Chondrocyte (in vitro differentiated cells): ENCODE results near the gene TBC1D10A. TPM values are rescaled to one million over a fixed set of nuclear protein-coding genes. Genes with fewer than 3 reads are reported as not detected.

ENCODE experiments used
- DNase-seq: peaks from one replicate; pipeline ENCODE4 v3.0.0; 2021; ENCODE audit warnings: mixed read lengths, low spot score
- H3K27ac Mint-ChIP-seq: one replicate; pipeline ENCODE4 v1.8.0; 2021; ENCODE audit warnings: mild to moderate bottlenecking, moderate library complexity, mixed read lengths; ENCODE audit not compliant: unreplicated experiment
- H3K27me3 Mint-ChIP-seq: 2 replicates; pipeline ENCODE4 v1.8.0; 2021; ENCODE audit warnings: low read depth, mixed read lengths
- H3K36me3 Mint-ChIP-seq: 2 replicates; pipeline ENCODE4 v1.8.0; 2021; ENCODE audit warnings: low read depth, mixed read lengths
- H3K4me1 Mint-ChIP-seq: 2 replicates; pipeline ENCODE4 v1.8.0; 2021; ENCODE audit warnings: low read depth, mild to moderate bottlenecking, mixed read lengths
- H3K4me3 Mint-ChIP-seq: one replicate; pipeline ENCODE4 v1.8.0; 2021; ENCODE audit warnings: mild to moderate bottlenecking, moderate library complexity, mixed read lengths; ENCODE audit not compliant: unreplicated experiment
- H3K9me3 Mint-ChIP-seq: 2 replicates; pipeline ENCODE4 v1.8.0; 2021; ENCODE audit warnings: low read depth, mixed read lengths
- total RNA-seq: library from RNA; stranded (reverse); gene quantifications from 3 replicates; pipeline ENCODE4 v1.2.1, GENCODE V29; 2021
- TF ChIP-seq, protein P1 (sequence below): fragments of 200-600 bp; sonication (generic); IDR thresholded peaks from 2 replicates; pipeline ENCODE4 v1.5.0; 2021; ENCODE audit warnings: antibody characterized with exemption, mild to moderate bottlenecking, moderate library complexity

Gene TBC1D10A
- total RNA-seq, 1 donor from 2014 or later, result 26.9 TPM

DNA sequence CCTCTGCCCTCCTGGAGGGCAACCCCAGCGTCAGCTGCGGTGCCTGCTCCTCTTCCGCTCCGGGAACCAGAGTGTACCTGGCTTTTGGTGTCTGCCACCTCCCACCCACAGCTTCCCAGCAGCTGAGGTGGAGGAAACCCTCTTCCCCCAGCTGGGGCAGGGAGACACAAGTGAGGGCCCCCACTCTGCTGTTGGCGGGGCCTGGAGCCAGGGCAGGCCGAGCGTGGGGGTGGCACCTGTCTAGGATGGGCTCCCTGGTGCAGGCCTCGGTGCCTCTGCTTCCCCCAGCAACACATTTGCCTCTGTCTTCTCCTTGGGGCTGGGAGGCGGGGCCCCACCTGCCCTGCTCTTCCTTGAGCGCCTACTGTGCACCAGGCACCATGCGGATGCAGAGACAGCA is 66.5 kb downstream of the TBC1D10A start:
- Mint-ChIP-seq H3K36me3 (no peaks in the 10 kb centered on the region), H3K4me3 (no peak overlapping the region), H3K27ac (no peak overlapping the region), H3K27me3 (no peaks in the 10 kb centered on the region), H3K4me1 (peaks cover 10% of the 10 kb centered on the region), H3K9me3 (no peaks in the 10 kb centered on the region)
- DNase-seq, result no peak
- TF ChIP-seq, protein P1, sequence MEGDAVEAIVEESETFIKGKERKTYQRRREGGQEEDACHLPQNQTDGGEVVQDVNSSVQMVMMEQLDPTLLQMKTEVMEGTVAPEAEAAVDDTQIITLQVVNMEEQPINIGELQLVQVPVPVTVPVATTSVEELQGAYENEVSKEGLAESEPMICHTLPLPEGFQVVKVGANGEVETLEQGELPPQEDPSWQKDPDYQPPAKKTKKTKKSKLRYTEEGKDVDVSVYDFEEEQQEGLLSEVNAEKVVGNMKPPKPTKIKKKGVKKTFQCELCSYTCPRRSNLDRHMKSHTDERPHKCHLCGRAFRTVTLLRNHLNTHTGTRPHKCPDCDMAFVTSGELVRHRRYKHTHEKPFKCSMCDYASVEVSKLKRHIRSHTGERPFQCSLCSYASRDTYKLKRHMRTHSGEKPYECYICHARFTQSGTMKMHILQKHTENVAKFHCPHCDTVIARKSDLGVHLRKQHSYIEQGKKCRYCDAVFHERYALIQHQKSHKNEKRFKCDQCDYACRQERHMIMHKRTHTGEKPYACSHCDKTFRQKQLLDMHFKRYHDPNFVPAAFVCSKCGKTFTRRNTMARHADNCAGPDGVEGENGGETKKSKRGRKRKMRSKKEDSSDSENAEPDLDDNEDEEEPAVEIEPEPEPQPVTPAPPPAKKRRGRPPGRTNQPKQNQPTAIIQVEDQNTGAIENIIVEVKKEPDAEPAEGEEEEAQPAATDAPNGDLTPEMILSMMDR, result no peak

DNA sequence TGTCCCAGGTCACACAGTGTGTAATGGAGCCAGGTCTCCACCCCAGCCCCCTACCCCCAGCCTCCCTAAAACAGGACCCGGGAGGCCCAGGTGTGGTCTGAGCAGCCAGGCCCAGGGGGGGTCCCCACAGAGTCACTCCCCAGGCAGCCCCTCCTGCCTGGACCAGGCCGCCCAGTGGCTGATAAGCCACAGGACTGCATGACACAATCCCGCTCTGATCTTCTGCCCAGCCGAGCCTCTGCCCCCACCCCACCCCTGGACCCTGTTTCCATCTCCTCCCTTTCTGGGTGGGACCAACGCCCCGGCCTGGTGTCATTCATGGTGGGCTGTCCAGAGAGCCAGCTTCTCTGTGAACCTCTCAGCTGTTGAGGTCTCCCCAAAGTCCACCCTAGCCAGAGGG is 72.4 kb downstream of the TBC1D10A start:
- no peak overlapping the region for H3K27ac Mint-ChIP-seq
- H3K4me1 Mint-ChIP-seq, result peaks cover 44% of the 10 kb centered on the region
- no peaks in the 10 kb centered on the region for H3K36me3 Mint-ChIP-seq
- H3K27me3 Mint-ChIP-seq, result no peaks in the 10 kb centered on the region
- TF ChIP-seq, protein P1, result no peak
- DNase-seq, result no peak
- H3K9me3 Mint-ChIP-seq, result no peaks in the 10 kb centered on the region
- H3K4me3 Mint-ChIP-seq, result no peak overlapping the region

DNA sequence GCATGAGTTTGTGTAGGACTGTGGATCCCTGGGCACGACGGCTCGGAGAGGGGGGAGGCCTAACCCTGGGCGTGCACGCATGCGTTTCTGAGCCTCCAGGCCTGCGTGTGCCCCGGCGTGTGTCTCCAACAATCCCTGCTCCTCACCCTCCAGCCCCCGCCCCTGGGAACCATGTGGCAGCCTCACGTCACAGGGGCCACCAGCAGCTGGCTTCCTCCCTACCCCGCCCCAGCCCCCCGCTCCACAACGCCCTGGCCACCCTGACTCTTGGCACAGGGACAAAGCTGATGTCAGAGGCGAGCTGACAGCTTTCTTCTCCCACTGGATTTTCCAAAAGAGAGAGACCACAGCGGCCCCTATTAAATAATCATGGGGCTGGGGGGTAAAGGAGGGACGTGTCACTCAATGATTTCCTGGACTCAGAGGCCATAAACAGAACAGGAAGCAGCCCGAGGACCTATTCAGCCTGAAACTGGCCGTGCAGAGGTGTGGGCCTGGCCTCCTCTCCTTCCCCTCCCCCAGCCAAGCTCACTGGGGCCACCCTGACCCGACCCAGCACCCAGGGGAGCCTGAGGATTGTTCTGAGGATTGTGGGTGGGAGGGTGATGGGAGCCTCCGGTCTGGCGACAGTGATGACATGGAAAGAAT is 73.4 kb downstream of the TBC1D10A start:
- DNase-seq, result no peak
- H3K27me3 Mint-ChIP-seq, result no peaks in the 10 kb centered on the region
- H3K4me1 Mint-ChIP-seq, result peaks cover 49% of the 10 kb centered on the region
- no peaks in the 10 kb centered on the region for H3K9me3 Mint-ChIP-seq
- TF ChIP-seq, protein P1, result peak; percentile 33
- peak overlapping the region; percentile 28 for H3K4me3 Mint-ChIP-seq
- H3K27ac Mint-ChIP-seq, result peak overlapping the region; percentile 91
- H3K36me3 Mint-ChIP-seq, result no peaks in the 10 kb centered on the region

DNA sequence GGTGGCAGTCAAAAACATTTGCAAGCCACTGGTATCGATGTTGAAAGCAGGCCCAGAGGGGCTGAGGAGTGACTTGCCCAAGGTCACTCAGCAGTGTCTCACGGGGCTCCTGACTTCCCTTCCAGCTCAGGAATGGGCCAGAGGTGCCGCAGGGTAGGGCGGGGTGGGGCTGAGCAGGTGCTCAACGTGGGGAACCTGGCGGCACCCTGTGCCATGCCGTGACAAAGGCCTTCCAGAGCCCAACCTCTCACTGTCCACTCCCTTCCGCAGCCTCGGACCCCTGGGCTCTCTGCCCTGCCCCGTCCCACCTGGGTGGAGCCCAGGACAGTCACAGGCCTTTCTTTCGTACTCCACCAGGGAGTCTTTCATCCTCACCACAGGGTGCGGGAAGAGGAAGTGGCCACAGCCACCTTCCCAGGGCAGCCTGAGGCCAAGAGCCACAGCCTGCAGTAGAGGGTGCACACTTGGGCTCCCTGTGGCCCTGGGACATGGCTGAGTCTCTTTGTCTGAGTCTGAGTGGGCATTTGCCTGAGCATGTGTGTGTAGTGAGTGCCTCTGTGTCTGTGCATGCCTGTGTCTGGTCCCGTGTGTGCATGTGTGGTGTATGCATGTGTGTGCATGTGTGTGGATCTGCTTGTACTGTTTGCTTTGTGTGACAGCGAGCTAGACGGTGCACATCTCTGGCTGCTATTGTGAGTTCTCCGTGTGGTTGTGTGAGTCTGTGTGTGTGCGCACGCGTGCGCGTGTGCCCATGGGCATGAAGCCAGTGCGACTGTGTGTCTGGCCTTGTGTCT is 74.1 kb downstream of the TBC1D10A start:
- peak overlapping the region; percentile 28 for H3K4me3 Mint-ChIP-seq
- peak overlapping the region; percentile 91 for H3K27ac Mint-ChIP-seq
- no peaks in the 10 kb centered on the region for H3K27me3 Mint-ChIP-seq

DNA sequence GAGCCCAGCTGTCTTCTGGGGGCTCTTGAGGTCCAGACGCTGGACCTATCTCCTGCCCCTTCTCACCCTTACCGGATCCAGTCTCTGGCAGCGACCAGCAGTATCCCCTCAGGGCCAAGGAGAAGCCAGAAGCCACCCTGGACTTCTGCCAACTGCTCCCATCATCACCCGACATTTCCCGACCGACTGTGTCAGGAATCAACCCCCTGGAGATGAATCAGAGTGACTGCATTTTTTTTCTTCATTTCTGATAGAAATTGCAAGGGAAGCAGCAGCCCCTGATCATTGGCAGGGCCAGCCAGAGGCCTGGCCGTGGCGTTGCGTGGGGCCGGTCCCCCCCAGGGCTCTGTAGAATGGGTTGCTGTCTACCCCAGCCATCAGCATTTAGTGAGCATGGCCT is 75.0 kb downstream of the TBC1D10A start:
- TF ChIP-seq, protein P1, result peak; percentile 15
- H3K9me3 Mint-ChIP-seq, result no peaks in the 10 kb centered on the region
- H3K27me3 Mint-ChIP-seq, result no peaks in the 10 kb centered on the region
- H3K36me3 Mint-ChIP-seq, result no peaks in the 10 kb centered on the region
- H3K4me1 Mint-ChIP-seq, result peaks cover 64% of the 10 kb centered on the region
- DNase-seq, result no peak
- H3K27ac Mint-ChIP-seq, result peak overlapping the region; percentile 91
- no peak overlapping the region for H3K4me3 Mint-ChIP-seq

More for the DNA sequence above, 74.1 kb downstream of the TBC1D10A start:
- H3K4me1 Mint-ChIP-seq, result peaks cover 55% of the 10 kb centered on the region
- TF ChIP-seq, protein P1, result no peak
- H3K36me3 Mint-ChIP-seq, result no peaks in the 10 kb centered on the region
- no peak for DNase-seq
- no peaks in the 10 kb centered on the region for H3K9me3 Mint-ChIP-seq
